ENCODE data around the gene ZSWIM6. TPM values are rescaled to one million over a fixed set of nuclear protein-coding genes. Genes with fewer than 3 reads are reported as not detected.
A peak's percentile ranks its signal among the peaks of the same experiment; 100 is the strongest.
"Not testable (repeated sequence)": the region's sequence is repeated elsewhere in the genome, so short reads cannot be mapped to it uniquely, and the experiment has no call there.

ZSWIM6 gene
- total and polyA plus RNA-seq, 11 donors, result 1.9 to 14.9 (median 6.3) TPM

DNA sequence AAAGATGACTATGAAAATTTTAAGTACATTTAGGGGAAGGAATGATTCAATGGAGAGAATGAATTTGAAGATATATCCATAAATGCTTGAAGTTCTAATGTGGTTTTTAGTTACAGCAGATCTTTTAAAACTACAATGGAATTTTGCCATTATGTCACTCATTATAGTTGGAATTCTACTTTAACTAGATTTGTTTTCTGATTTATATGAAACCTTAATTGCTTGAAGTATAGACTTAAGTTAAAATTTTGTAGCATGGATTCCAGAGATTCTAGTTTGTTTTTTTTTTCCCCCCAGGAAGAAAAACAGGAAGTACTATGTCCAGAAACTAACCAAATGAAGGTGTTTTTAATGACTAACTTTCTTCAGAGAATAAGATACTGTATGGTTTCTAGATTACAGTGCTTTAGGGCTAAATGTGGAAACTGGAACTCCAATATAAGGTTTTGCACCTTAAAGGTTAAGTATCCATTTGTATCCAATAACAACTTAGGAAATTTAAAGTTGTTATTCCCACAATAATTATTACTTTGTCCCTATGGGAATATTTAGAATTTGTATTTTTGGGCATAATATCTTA is 70.3 kb downstream of the ZSWIM6 start:
- TF ChIP-seq, protein P1, sequence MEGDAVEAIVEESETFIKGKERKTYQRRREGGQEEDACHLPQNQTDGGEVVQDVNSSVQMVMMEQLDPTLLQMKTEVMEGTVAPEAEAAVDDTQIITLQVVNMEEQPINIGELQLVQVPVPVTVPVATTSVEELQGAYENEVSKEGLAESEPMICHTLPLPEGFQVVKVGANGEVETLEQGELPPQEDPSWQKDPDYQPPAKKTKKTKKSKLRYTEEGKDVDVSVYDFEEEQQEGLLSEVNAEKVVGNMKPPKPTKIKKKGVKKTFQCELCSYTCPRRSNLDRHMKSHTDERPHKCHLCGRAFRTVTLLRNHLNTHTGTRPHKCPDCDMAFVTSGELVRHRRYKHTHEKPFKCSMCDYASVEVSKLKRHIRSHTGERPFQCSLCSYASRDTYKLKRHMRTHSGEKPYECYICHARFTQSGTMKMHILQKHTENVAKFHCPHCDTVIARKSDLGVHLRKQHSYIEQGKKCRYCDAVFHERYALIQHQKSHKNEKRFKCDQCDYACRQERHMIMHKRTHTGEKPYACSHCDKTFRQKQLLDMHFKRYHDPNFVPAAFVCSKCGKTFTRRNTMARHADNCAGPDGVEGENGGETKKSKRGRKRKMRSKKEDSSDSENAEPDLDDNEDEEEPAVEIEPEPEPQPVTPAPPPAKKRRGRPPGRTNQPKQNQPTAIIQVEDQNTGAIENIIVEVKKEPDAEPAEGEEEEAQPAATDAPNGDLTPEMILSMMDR (IDR thresholded peaks at IDR 0.05), result no peak
- TF ChIP-seq POLR2A (IDR thresholded peaks at IDR 0.05), result no peak
- no peaks in the 10 kb centered on the region for H3K27me3 ChIP-seq
- H3K27ac ChIP-seq, result no peak overlapping the region
- DNase-seq (no peak), ATAC-seq (no peak)
- H3K4me1 ChIP-seq, result peaks cover 0 to 52% (median 13%) of the 10 kb centered on the region in 12 donors
- no peaks in the 10 kb centered on the region for H3K36me3 ChIP-seq
- intact Hi-C loops (cut with DNase I), result loop anchor here in 3 of 10 donors (5.0 to 10.0 kb wide), 3 partner anchors 70 to 262 kb away; partner anchors contain the start of gene ZSWIM6 (in 2 of the 3)
- no peak overlapping the region for H3K4me3 ChIP-seq
- no peaks in the 10 kb centered on the region for H3K9me3 ChIP-seq

DNA sequence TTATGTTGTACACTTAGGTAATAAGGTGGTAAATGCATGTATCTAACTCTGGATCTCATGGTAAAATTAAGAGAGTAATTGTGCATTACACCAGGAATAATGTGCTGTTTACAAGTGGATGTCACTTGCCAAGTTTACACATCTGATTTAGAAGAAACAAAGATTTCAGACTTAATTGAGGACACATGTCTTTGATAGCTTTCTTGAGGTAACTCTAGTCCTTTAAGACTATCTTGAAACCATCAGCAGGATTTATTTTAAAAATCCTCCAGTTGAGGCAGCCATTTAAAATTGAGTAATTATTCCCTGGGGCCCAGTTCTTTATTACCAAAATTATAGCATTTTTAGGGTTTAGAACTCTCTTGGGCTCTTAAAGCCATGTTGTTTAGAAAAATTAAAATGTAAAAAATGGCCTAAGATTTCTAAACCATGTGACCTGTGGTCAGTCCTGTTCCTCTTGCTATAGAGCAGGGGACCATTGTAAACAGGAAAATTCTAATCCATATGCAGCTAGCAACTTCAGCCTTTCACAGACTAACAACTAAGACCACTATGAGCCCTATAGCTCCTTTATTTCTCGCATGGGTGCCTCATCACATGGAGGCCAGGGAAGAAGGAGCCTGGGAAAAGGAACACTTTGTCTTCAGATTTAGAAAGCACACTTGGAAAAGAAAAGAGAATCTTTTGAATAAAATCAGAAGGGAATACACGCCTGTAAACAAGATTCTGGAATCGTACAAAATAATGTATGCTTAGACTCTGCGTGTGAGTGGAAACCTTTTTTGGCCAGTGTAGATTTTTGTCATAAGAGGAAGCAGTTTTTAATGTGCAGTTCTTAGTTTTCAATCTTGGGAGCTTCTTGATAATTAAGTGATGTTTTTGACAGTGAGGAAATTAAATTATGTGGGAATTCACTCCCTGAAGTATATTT is 71.2 kb downstream of the ZSWIM6 start:
- intact Hi-C loops (cut with DNase I), result loop anchor here in 3 of 10 donors (5.0 to 10.0 kb wide), 3 partner anchors 71 to 262 kb away; partner anchors contain the start of gene ZSWIM6 (in 2 of the 3)
- 73 to 80% (median 76%) methylated on average over 4 of the region's 4 CpGs for WGBS, 4 donors
- Histone ChIP-seq H3K36me3 (no peaks in the 10 kb centered on the region), H3K4me3 (no peak overlapping the region), H3K27ac (peak overlapping the region in 1 of 12 donors; percentile 6), H3K9me3 (no peaks in the 10 kb centered on the region), H3K4me1 (peaks cover 0 to 58% (median 19%) of the 10 kb centered on the region in 12 donors), H3K27me3 (no peaks in the 10 kb centered on the region)
- no peak for ATAC-seq
- no peak for DNase-seq
- TF ChIP-seq, protein P1 (IDR thresholded peaks at IDR 0.05), result no peak
- no peak for TF ChIP-seq POLR2A (IDR thresholded peaks at IDR 0.05)

DNA sequence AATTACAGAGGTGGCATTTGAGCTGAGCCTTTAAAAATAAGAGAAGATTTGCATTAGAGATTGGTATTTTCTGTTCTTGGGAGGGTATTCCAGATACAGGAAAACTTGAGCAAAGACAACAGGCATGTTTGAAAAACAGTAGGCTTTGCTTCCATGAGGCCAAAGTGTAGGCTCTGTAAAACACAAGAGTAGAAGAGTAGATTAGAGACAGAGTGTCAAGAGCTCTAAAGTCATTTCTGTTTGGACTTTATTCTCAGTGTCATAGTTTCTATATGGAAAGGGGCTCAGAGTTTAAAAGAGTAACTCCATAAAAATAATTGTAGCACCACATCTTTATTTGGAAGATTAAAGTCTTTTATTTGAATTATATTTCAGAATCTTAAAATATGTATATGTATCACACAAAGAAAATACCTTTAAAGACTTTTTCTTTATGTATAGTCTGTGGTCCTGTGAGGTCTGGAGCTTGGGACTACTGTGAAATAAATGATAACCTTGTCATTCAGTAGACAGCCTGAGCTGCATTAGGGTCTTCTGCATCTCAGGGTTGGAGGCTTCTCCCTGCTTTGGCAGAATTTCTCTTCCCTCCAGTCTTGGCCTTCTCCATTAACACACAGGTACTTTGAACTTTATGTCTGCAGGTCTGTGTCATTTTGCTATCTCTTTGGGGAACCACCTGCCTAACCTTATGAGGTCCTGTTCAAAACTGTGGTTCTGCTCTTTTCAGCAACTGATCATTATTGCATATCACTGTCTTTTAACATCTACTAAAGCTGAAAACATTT is 73.6 kb downstream of the ZSWIM6 start:
- Histone ChIP-seq H3K9me3 (no peaks in the 10 kb centered on the region), H3K4me3 (no peak overlapping the region), H3K27ac (no peak overlapping the region), H3K4me1 (peaks cover 3 to 65% (median 29%) of the 10 kb centered on the region in 12 donors), H3K27me3 (no peaks in the 10 kb centered on the region), H3K36me3 (no peaks in the 10 kb centered on the region)
- ATAC-seq, result no peak
- TF ChIP-seq, protein P1 (IDR thresholded peaks at IDR 0.05), result no peak
- no peak for TF ChIP-seq POLR2A (IDR thresholded peaks at IDR 0.05)
- intact Hi-C loops (cut with DNase I), result loop anchor here in 8 of 10 donors (5.0 to 10.0 kb wide), 4 partner anchors 73 to 259 kb away; partner anchors contain the start of gene ZSWIM6 (in 7 of the 8)
- DNase-seq, result no peak

DNA sequence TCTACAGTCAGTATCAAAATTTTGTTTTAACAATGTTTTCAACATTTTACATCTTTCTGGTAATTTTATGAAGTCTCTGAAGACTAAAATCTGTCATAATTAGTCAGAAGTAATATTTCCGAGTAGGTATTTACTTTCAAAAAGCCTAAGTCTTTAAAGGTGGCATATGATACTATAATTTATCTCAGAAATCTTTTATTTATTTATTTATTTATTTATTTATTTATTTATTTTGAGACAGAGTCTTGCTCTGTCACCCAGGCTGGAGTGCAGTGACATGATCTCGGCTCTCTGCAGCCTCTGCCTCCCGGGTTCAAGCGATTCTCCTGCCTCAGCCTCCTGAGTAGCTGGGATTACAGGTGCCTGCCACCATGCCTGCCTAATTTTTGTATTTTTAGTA is 74.4 kb downstream of the ZSWIM6 start:
- ATAC-seq, DNase-seq, H3K27me3 ChIP-seq, H3K36me3 ChIP-seq, H3K27ac ChIP-seq, H3K9me3 ChIP-seq, H3K4me3 ChIP-seq: not testable (repeated sequence)
- intact Hi-C loops (cut with DNase I), result loop anchor here in 8 of 10 donors (5.0 to 10.0 kb wide), 4 partner anchors 74 to 258 kb away; partner anchors contain the start of gene ZSWIM6 (in 7 of the 8)
- 91 to 95% (median 92%) methylated on average over 4 of the region's 4 CpGs for WGBS, 4 donors
- peaks cover 3 to 60% (median 28%) of the 10 kb centered on the region in 12 donors for H3K4me1 ChIP-seq

Data from heart left ventricle (tissue), 16 donors.